HG03342 (cell line): ENCODE measurements around the gene DNAH14.
"Not testable (repeated sequence)": the region's sequence is repeated elsewhere in the genome, so short reads cannot be mapped to it uniquely, and the experiment has no call there.

ENCODE experiments used
- ATAC-seq: cut with Tn5 transposase; IDR thresholded peaks from one replicate; pipeline ENCODE4 v1.9.1; 2021; ENCODE audit warnings: mild to moderate bottlenecking, moderate library complexity; ENCODE audit not compliant: unreplicated experiment

DNAH14 gene

DNA sequence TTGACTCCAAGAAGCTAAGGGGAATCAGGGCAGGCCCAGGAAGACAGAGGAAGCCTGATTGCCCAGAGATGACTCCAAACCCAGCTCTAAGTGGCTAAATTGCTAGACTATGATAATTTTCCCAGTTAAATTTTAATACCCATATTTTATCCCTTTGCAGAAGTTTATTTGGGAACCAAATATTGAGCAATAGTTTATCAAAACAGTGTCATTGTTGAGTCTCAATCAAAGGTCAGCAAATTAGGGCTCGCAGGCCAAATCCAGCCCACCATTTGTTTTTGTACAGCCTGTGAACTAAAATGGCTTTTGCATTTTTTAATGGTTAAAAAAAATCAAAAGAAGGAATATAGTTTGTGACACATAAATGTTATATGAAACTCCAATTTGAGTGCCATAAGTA, 451.2 kb downstream of the DNAH14 start:
- no peak for ATAC-seq

DNA sequence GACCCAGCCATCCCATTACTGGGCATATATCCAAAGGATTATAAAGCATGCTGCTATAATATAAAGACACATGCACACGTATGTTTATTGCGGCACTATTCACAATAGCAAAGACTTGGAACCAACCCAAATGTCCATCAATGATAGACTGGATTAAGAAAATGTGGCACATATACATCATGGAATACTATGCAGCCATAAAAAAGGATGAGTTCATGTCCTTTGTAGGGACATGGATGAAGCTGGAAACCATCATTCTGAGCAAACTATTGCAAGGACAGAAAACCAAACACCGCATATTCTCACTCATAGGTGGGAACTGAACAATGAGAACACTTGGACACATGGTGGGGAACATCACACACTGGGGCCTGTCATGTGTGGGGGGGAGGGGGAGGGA, 457.4 kb downstream of the DNAH14 start:
- ATAC-seq, result not testable (repeated sequence)

- ATAC-seq, result no peak
Measured at GRCh38 chr1:225388372-225388771, 458.9 kb downstream of the DNAH14 start.

DNA sequence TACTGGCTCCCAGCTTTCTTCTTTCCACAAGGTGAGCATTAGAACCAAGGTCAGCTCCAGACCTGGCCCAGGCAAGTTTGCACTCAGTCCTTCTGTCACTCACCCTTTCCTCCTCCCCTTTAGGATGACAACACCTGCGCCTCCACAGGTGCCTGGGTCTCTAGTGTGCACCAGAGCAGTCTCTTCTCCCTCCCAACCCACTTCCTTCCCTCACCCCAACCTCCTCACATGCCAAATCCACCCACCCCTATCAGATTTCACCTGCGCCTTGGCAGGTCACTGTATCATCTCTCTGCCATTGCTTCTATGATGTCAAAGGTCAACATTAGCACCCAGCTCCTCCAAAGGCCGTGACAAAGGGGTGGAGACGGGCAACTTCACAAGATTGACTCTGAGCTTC, 460.4 kb downstream of the DNAH14 start:
- ATAC-seq, result no peak

- ATAC-seq, result no peak
Measured at GRCh38 chr1:225396357-225396756, 466.9 kb downstream of the DNAH14 start.

GRCh38 chr1:225400968-225401367, 471.5 kb downstream of the DNAH14 start:
- ATAC-seq, result no peak

DNA sequence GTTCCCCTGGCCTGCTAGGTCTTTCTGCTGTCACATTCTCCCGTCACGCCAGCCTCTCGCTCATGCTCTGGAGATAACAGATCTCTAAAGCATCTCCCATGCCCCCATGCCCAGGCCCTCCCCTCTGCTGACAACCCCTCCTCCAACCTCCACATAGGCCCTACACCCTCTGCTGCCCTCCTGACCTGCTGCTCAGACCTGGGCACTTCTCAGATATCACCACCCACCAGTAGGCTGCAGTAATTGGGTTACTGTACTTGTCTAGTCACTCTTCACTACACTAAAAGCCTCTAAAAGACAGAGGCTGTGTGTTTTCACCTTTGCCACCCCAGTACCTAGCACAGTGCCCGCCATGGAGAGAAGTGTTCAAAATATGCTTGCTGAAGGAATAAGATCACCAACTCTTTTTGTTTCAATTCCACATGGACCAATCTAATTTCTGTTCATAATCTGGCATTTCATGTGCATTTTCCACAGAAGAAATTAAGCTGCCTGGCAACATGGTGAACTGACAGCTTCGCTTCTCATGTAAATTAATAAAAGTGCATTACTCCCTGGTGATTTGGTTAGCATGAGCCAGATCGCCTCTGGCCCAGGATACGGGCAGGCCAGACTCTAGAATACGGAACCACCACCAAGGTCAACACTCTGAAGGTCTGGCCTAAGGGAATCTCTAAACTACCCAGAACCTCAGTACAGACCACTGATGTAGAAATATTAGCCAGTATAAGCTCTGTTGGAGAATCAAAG, 477.7 kb downstream of the DNAH14 start:
- ATAC-seq, result no peak

DNA sequence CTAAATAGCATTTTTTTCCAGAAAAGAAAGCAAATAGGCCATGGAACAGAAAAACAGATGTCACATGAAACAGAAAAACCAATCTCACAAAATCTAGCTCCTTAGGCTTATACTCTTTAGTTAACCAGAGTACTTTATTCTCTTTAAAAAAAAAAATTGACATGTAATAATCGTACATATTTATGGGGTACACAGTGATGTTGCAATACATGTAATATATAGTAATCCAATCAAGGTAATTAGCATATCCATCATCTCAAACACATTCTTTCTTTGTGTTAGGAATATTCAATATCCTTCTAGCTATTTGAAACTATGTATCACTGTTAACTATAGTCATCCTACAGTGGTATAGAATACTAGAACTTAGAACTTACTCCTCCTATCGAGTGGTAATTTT, 478.3 kb downstream of the DNAH14 start:
- no peak for ATAC-seq

- ATAC-seq, result no peak
Measured at GRCh38 chr1:225408249-225408648, 478.8 kb downstream of the DNAH14 start.

DNA sequence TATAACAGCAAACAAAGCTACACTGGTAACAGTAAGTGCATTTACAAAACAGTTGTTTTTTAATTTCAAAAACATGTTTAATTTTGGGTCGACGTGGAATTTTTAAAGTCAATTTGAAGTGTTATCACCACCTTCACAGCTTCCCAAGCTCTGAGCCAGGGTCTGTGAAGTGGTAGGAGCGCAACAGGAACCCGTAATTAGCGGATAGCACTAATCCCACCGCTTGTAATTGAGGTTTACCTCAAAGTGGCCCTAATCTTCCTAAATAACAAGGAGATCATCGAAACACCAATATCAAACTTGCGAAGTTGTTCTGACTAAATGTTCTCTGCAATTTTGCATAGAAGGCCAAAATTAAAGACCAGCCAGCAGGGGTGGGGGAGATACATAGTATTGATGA, 479.6 kb downstream of the DNAH14 start:
- ATAC-seq, result no peak

GRCh38 chr1:225410036-225410435, 480.6 kb downstream of the DNAH14 start:
- no peak for ATAC-seq

- ATAC-seq, result no peak
Measured at GRCh38 chr1:225412321-225412720, 482.8 kb downstream of the DNAH14 start.

DNA sequence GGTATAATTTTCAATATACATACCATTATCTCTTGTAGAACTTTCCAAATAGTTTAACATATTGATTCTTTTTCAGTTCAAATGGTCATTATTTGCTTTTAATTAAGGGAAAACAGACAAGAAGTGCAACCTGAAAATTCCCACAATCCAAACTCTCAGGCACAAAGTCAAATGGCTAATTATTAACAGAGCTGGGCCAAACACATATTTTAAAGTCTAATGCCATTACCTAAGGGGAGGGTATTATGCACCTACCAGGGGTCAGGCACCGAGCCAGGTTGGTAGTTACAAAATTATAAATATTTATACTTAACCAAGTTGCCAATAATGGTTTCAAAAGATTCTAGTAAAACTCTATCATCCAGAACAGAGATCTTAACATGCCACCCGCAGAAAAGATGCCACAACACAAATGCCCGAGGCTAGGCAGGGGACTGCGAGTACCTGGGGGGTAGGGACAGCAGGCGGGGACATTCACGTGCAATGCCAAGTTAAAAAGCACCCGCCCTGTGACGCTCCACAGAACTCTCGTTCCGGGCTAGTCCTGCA, 483.4 kb downstream of the DNAH14 start:
- ATAC-seq, result no peak

- no peak for ATAC-seq
Measured at GRCh38 chr1:225413708-225414375, 484.4 kb downstream of the DNAH14 start.

- ATAC-seq, result no peak
Measured at GRCh38 chr1:225415307-225415706, 485.8 kb downstream of the DNAH14 start.

DNA sequence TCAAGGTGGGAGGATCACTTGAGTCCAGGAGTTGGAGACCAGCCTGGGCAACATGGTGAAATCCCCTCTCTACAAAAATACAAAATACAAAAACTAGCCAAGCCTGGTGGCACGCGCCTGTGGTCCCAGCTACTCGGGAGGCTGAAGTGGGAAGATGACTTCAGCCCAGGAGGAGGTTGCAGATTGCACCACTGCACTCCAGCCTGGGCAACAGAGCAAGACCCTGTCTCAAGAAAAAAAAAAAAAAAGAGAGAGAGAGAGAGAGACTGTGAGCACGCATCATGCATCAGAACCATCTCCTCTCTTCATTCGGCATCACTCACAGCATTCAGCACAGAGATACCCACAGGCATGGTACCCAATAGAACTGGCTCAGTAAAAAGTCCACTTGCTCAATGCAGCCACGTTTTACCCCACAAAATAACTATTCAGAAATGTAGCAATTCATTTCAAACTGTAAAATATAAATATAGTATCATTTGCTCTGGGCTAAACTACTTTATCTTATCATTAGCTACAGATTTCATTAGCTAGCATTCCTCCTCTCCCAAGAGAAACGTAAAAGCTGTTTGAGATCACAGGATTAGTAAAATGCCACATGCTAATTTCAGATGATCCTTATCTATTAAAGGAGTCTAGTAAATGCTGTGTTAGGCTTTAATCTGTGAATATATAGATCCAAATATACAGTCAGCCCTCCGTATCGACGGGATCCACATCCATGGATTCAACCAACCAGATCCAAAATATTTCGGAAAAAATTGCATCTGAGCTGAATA, 486.7 kb downstream of the DNAH14 start:
- ATAC-seq, result no peak

- ATAC-seq, result no peak
Measured at GRCh38 chr1:225418059-225418458, 488.6 kb downstream of the DNAH14 start.

GRCh38 chr1:225418598-225418997, 489.1 kb downstream of the DNAH14 start:
- no peak for ATAC-seq

DNA sequence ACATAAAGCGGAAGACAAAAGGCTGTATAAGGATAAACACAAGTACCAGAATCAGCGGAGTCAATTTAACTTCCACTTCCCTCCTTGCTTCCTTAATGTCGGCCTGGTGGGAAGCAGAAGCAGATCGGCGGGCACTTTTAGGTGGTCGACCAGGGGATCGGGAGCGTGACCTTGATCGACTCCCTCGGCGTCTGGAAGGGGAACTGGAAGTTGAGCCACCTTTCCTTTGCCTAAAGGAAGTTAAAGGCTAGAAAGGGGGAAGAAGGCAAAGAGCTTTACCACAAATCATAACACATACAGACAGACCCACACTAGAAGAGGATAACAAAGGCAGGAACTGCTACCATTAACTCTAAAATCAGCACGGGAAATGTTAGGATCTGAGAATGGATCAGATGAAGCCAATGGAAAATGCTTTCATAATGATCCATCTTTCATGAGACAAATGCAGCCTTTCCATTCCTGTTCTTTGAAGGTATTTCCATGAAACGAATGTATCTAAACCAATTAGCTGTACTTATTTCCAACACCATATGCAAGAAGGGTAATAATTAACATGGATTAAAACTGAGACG, 492.6 kb downstream of the DNAH14 start:
- ATAC-seq, result no peak

DNA sequence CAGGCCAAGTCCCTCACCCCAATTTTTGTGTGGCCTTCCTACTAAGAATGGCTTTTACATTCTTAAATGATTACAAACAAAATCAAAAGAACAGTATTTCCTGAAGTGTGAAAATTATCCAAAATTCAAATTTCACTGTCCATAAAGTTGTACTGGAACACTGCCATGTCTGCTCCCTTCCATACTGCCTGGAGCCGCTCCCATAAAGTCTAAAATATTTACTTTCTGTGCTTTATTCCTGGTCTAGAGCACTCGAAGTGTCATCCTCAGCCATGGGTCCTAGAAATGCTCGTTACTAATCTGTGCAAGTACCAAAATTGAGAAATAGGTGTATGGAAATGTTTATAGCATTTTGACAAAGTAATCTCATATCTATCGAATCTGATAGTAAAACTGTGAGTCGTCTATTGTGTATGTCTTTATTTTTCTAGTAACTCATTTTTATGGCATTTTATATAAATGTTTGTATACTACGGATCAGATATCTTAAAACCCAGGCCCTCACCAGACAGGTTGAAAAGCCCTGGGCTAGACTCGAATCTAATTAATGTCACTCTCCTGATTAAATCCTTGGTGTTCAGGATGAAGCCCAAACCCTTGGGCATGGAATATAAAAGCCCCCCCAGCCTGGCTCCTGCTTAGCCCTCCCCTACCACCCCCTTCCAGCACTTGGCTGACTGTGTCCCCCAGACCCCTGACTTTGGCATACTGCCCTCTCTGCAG, 493.5 kb downstream of the DNAH14 start:
- no peak for ATAC-seq

- ATAC-seq, result no peak
Measured at GRCh38 chr1:225423518-225423855, 494.0 kb downstream of the DNAH14 start.
